Hepatocyte (in vitro differentiated cells): Measurements from ENCODE around the gene GPM6B. TPM values are rescaled to one million over a fixed set of nuclear protein-coding genes. Genes with fewer than 3 reads are reported as not detected.

Experiments used
- DNase-seq: peaks from one replicate; pipeline ENCODE4 v3.0.0-alpha.2; 2016; ENCODE audit warnings: low spot score
- H2AFZ ChIP-seq: fragments of 200-600 bp; sonication (generic); 2 replicates; pipeline ENCODE4 v1.6.0; 2016; ENCODE audit warnings: antibody characterized with exemption, mild to moderate bottlenecking
- H3K27ac ChIP-seq: fragments of 200-600 bp; sonication (generic); 2 replicates; pipeline ENCODE4 v1.5.1; 2016; ENCODE audit warnings: mild to moderate bottlenecking
- H3K27me3 ChIP-seq: fragments of 200-600 bp; sonication (generic); 2 replicates; pipeline ENCODE4 v1.6.1; 2016
- H3K36me3 ChIP-seq: fragments of 200-600 bp; sonication (generic); replicated peaks from 2 replicates; pipeline ENCODE4 v1.5.1; 2016; ENCODE audit warnings: low read depth; ENCODE audit not compliant: insufficient read depth
- H3K4me1 ChIP-seq: fragments of 200-600 bp; sonication (generic); 2 replicates; pipeline ENCODE4 v1.5.1; 2016; ENCODE audit warnings: mild to moderate bottlenecking, moderate library complexity; ENCODE audit not compliant: insufficient read depth
- H3K4me2 ChIP-seq: fragments of 200-600 bp; sonication (generic); 2 replicates; pipeline ENCODE4 v1.6.0; 2016
- H3K4me3 ChIP-seq: fragments of 200-600 bp; sonication (generic); 2 replicates; pipeline ENCODE4 v1.5.1; 2016; ENCODE audit warnings: mild to moderate bottlenecking
- H3K79me2 ChIP-seq: fragments of 200-600 bp; sonication (generic); 2 replicates; pipeline ENCODE4 v1.6.0; 2017; ENCODE audit warnings: mild to moderate bottlenecking
- H3K9me2 ChIP-seq: fragments of 200-600 bp; sonication (generic); replicated peaks from 2 replicates; pipeline ENCODE4 v1.6.0; 2017; ENCODE audit warnings: mild to moderate bottlenecking; ENCODE audit not compliant: insufficient read depth
- H3K9me3 ChIP-seq: fragments of 200-600 bp; sonication (generic); 2 replicates; pipeline ENCODE4 v1.5.1; 2016; ENCODE audit warnings: low read depth, mild to moderate bottlenecking
- H4K20me1 ChIP-seq: fragments of 200-600 bp; sonication (generic); 2 replicates; pipeline ENCODE4 v1.6.0; 2016; ENCODE audit warnings: mild to moderate bottlenecking; ENCODE audit not compliant: insufficient read depth, poor library complexity, severe bottlenecking
- CTCF ChIP-seq: fragments of 200-600 bp; sonication (generic); IDR thresholded peaks from 2 replicates; pipeline ENCODE4 v1.5.1; 2016; ENCODE audit warnings: antibody characterized with exemption, mild to moderate bottlenecking; ENCODE audit not compliant: poor library complexity
- EZH2 ChIP-seq: fragments of 200-600 bp; sonication (generic); IDR thresholded peaks from 2 replicates; pipeline ENCODE4 v1.6.1; 2016; ENCODE audit warnings: antibody characterized with exemption, mild to moderate bottlenecking, borderline replicate concordance
- EZH2phosphoT487 ChIP-seq: fragments of 200-600 bp; sonication (generic); IDR thresholded peaks from one replicate; pipeline ENCODE4 v1.6.1; 2018; ENCODE audit warnings: antibody characterized with exemption, mild to moderate bottlenecking, low read depth, moderate library complexity; ENCODE audit not compliant: unreplicated experiment, severe bottlenecking
- WGBS: methylation state at CpG from one replicate; pipeline ENCODE4 v1.1.6; 2016; ENCODE audit warnings: low lambda C conversion rate; ENCODE audit errors: missing lambda C conversion rate; 5-methylcytosine and 5-hydroxymethylcytosine counted together
- polyA plus RNA-seq: library from polyadenylated mRNA; unstranded; fragments of >200 nt; fragmentation: Nextera tagmentation; extraction: Ambion mirVana; gene quantifications from 2 replicates; pipeline ENCODE4 v1.2.1, GENCODE V29; 2016
- total RNA-seq: library from RNA; depleted of rRNA; stranded (reverse); fragments of >200 nt; gene quantifications from 2 replicates; pipeline ENCODE4 v1.2.3, GENCODE V29; 2014

Gene GPM6B
- total and polyA plus RNA-seq, 2 experiments from 2014 or later, result 6.8 to 9.0 TPM

- H3K36me3 ChIP-seq, result no peaks in the 10 kb centered on the region
- H3K9me3 ChIP-seq, result no peaks in the 10 kb centered on the region
- H3K27me3 ChIP-seq, result no peaks in the 10 kb centered on the region
- no peak overlapping the region for H2AFZ ChIP-seq
- TF ChIP-seq EZH2, result no peak
- TF ChIP-seq EZH2phosphoT487, result no peak
- TF ChIP-seq CTCF, result no peak
- WGBS, result 50% methylated on average over 6 of the region's 6 CpGs
- no peaks in the 10 kb centered on the region for H3K9me2 ChIP-seq
- H3K27ac ChIP-seq, result no peak overlapping the region
- no peaks in the 10 kb centered on the region for H4K20me1 ChIP-seq
- no peaks in the 10 kb centered on the region for H3K79me2 ChIP-seq
- H3K4me3 ChIP-seq, result no peak overlapping the region
- DNase-seq, result no peak
- no peaks in the 10 kb centered on the region for H3K4me1 ChIP-seq
- peak overlapping the region; percentile 34 for H3K4me2 ChIP-seq
Measured at GRCh38 chrX:13836575-13836974, 19.7 kb upstream of the GPM6B start.

- no peaks in the 10 kb centered on the region for H3K27me3 ChIP-seq
- no peaks in the 10 kb centered on the region for H3K9me3 ChIP-seq
- TF ChIP-seq CTCF (no peak), EZH2phosphoT487 (no peak), EZH2 (no peak)
- H3K9me2 ChIP-seq, result no peaks in the 10 kb centered on the region
- WGBS, result 31% methylated on average over 4 of the region's 4 CpGs
- H3K4me1 ChIP-seq, result no peaks in the 10 kb centered on the region
- H3K27ac ChIP-seq, result no peak overlapping the region
- no peaks in the 10 kb centered on the region for H3K79me2 ChIP-seq
- no peaks in the 10 kb centered on the region for H3K36me3 ChIP-seq
- H4K20me1 ChIP-seq, result no peaks in the 10 kb centered on the region
- no peak overlapping the region for H3K4me2 ChIP-seq
- no peak overlapping the region for H2AFZ ChIP-seq
- no peak for DNase-seq
- no peak overlapping the region for H3K4me3 ChIP-seq
Measured at GRCh38 chrX:13835825-13836224, 18.9 kb upstream of the GPM6B start.

GRCh38 chrX:13834355-13834754, 17.5 kb upstream of the GPM6B start:
- Histone ChIP-seq H4K20me1 (no peaks in the 10 kb centered on the region), H3K9me3 (no peaks in the 10 kb centered on the region), H2AFZ (no peak overlapping the region), H3K27me3 (no peaks in the 10 kb centered on the region), H3K27ac (no peak overlapping the region), H3K4me3 (no peak overlapping the region), H3K4me2 (no peak overlapping the region), H3K4me1 (no peaks in the 10 kb centered on the region), H3K36me3 (no peaks in the 10 kb centered on the region), H3K79me2 (no peaks in the 10 kb centered on the region), H3K9me2 (no peaks in the 10 kb centered on the region)
- WGBS, result 52% methylated on average over 2 of the region's 2 CpGs
- TF ChIP-seq EZH2, result no peak
- no peak for TF ChIP-seq CTCF
- TF ChIP-seq EZH2phosphoT487, result no peak
- DNase-seq, result no peak

GRCh38 chrX:13829983-13830382, 13.1 kb upstream of the GPM6B start:
- Histone ChIP-seq H3K4me3 (no peak overlapping the region), H3K9me3 (no peaks in the 10 kb centered on the region), H3K27ac (no peak overlapping the region), H3K79me2 (no peaks in the 10 kb centered on the region), H3K9me2 (no peaks in the 10 kb centered on the region), H4K20me1 (no peaks in the 10 kb centered on the region), H3K36me3 (no peaks in the 10 kb centered on the region), H3K27me3 (no peaks in the 10 kb centered on the region), H3K4me2 (no peak overlapping the region), H2AFZ (no peak overlapping the region), H3K4me1 (no peaks in the 10 kb centered on the region)
- TF ChIP-seq CTCF (no peak), EZH2phosphoT487 (no peak), EZH2 (no peak)
- whole genome bisulfite sequencing, result 83% methylated on average over 5 of the region's 5 CpGs
- DNase-seq, result no peak
